Liver (tissue), 3 donors: ENCODE measurements around the gene RBM23.

ENCODE experiments used
- CTCF ChIP-seq: fragments of 150-350 bp; IDR thresholded peaks from 2 replicates; pipeline ENCODE4 v1.5.1; 2017; ENCODE audit warnings: improper control_type of control experiment, low read depth, low read length; ENCODE audit not compliant: missing input control
- JUND ChIP-seq, 2 donors: IDR thresholded peaks; 2 replicates each; pipeline ENCODE4 v1.6.1; 2016; ENCODE audit warnings: antibody characterized with exemption in 2 of 2
- RAD21 ChIP-seq, 2 donors: IDR thresholded peaks; 2 replicates each; pipeline ENCODE4 v1.6.1; 2016; ENCODE audit warnings: antibody characterized with exemption in 2 of 2, mild to moderate bottlenecking in 2 of 2
- donor health status: healthy.
- donor health status: healthy.

- TF ChIP-seq CTCF (no peak), JUND (IDR thresholded peaks at IDR 0.05) (no peak), RAD21 (IDR thresholded peaks at IDR 0.05) (no peak)
Measured at GRCh38 chr14:22854963-22855724, 63.8 kb downstream of the RBM23 start.
